ENCODE measurements around the gene RBMS3.

DNA sequence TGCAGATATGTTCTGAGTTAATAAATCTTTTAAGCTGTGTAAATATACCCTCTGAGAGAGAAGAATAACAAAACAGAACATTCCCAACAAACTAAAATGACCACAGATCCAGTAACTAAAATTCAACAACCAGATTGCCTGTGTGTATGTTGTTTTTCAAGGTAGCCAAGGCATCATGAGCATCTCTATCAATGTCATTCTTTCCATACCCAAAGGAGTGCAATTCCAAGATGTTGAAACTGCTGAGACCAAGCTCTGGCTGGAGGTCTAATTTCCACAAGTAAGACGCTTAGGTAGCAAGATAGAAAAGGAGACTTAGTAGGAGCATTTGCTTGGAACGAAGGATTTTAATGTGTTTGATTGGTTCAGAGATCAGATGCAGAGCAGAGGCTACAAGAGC, 276.3 kb downstream of the RBMS3 start:
- TF ChIP-seq CTCF (conservative IDR thresholded peaks at IDR 0.05; ENCODE audit: low read depth in 2 of 2), result no peak
- no peak for TF ChIP-seq EZH2 (IDR thresholded peaks at IDR 0.05; ENCODE audit: low read depth, unreplicated experiment)
- no peak for TF ChIP-seq STAT1 (IDR thresholded peaks at IDR 0.05; ENCODE audit: unreplicated experiment)
- TF ChIP-seq EZH2phosphoT487 (IDR thresholded peaks at IDR 0.05; ENCODE audit: unreplicated experiment), result no peak
- no peak for TF ChIP-seq POLR2AphosphoS5 (IDR thresholded peaks at IDR 0.05; ENCODE audit: low read depth)
- TF ChIP-seq REST (IDR thresholded peaks at IDR 0.05; ENCODE audit: unreplicated experiment), result no peak
- no peak for TF ChIP-seq NANOG (IDR thresholded peaks at IDR 0.05; ENCODE audit: borderline replicate concordance)
- no peak for TF ChIP-seq CREB1 (CRISPR knock-in tag; IDR thresholded peaks at IDR 0.05; ENCODE audit: low read depth)
- TF ChIP-seq ZNF114 (CRISPR knock-in tag; IDR thresholded peaks at IDR 0.05), result no peak
- no peak for TF ChIP-seq JUNB (IDR thresholded peaks at IDR 0.05; ENCODE audit: unreplicated experiment)
- no peak for TF ChIP-seq ETS1 (IDR thresholded peaks at IDR 0.05)
- TF ChIP-seq ZNF331 (CRISPR knock-in tag; IDR thresholded peaks at IDR 0.05; ENCODE audit: low read depth), result no peak
